Lower leg skin (tissue), 4 donors: ENCODE results near the gene REC114. TPM values are rescaled to one million over a fixed set of nuclear protein-coding genes. Genes with fewer than 3 reads are reported as not detected.

Experiments
- DNase-seq, 2 donors: peaks; one replicate each; pipeline ENCODE4 v3.0.0-alpha.2; 2019; ENCODE audit warnings: low spot score in 2 of 2
- H3K4me3 ChIP-seq: fragments of 200-600 bp; sonication (generic); 2 replicates; pipeline ENCODE4 v1.5.1; 2017; ENCODE audit warnings: mild to moderate bottlenecking, low read depth; ENCODE audit not compliant: poor library complexity, severe bottlenecking
- POLR2A ChIP-seq, 2 donors: fragments of 450-650 bp; IDR thresholded peaks; one replicate each; pipeline ENCODE4 v1.6.1; 2016 to 2017; ENCODE audit warnings: antibody characterized with exemption in 2 of 2, mild to moderate bottlenecking in 1 of 2, moderate library complexity in 1 of 2
- WGBS, 2 donors: methylation state at CpG; one replicate each; pipeline ENCODE4 v1.1.5; 2018; 5-methylcytosine and 5-hydroxymethylcytosine counted together
- intact Hi-C: fragments of 100-400 bp; cut with DNase I; formaldehyde crosslinking; loops from one replicate; pipeline ENCODE4 v1.15.0; 2023; ENCODE audit warnings: low total_unique reads
- total RNA-seq, 4 donors: library from RNA; depleted of rRNA; stranded (reverse); fragments of >200 nt; gene quantifications; one replicate each; pipeline ENCODE4 v1.1.0, GENCODE V29; 2016
- TF ChIP-seq, protein P1 (sequence below), 3 donors: fragments of 450-650 bp; IDR thresholded peaks; one replicate each; pipeline ENCODE4 v1.5.1; 2016; ENCODE audit warnings: antibody characterized with exemption in 3 of 3, mild to moderate bottlenecking in 3 of 3, moderate library complexity in 2 of 3

The REC114 gene
- total RNA-seq, 4 donors from 2014 or later = not detected

DNA sequence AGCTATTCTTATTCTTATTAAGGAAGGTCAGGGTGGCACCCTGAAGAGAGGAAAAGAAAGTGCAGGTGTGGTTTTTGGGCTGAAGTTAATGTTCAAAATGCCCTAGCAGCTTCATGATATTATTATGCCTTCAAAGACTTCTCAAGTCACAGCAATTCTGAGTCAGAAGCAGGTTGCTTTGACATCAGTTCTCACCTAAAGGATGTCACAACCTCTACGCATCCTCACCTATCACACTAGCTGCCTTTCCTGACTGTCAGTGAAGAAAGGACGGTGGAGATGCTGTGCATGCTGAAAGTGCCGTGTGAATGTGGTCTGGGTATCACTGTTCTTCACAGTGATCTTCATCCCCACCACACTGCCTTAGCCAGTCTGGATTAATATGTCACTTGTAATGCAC is 140.6 kb downstream of the REC114 start:
- TF ChIP-seq POLR2A (IDR thresholded peaks at IDR 0.05) = no peak
- TF ChIP-seq, protein P1, sequence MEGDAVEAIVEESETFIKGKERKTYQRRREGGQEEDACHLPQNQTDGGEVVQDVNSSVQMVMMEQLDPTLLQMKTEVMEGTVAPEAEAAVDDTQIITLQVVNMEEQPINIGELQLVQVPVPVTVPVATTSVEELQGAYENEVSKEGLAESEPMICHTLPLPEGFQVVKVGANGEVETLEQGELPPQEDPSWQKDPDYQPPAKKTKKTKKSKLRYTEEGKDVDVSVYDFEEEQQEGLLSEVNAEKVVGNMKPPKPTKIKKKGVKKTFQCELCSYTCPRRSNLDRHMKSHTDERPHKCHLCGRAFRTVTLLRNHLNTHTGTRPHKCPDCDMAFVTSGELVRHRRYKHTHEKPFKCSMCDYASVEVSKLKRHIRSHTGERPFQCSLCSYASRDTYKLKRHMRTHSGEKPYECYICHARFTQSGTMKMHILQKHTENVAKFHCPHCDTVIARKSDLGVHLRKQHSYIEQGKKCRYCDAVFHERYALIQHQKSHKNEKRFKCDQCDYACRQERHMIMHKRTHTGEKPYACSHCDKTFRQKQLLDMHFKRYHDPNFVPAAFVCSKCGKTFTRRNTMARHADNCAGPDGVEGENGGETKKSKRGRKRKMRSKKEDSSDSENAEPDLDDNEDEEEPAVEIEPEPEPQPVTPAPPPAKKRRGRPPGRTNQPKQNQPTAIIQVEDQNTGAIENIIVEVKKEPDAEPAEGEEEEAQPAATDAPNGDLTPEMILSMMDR (IDR thresholded peaks at IDR 0.05) = no peak
- intact Hi-C loops = no loop called here
- H3K4me3 ChIP-seq = no peak overlapping the region
- 94 to 97% methylated on average over 3 of the region's 3 CpGs for WGBS, 2 donors
- DNase-seq = no peak

DNA sequence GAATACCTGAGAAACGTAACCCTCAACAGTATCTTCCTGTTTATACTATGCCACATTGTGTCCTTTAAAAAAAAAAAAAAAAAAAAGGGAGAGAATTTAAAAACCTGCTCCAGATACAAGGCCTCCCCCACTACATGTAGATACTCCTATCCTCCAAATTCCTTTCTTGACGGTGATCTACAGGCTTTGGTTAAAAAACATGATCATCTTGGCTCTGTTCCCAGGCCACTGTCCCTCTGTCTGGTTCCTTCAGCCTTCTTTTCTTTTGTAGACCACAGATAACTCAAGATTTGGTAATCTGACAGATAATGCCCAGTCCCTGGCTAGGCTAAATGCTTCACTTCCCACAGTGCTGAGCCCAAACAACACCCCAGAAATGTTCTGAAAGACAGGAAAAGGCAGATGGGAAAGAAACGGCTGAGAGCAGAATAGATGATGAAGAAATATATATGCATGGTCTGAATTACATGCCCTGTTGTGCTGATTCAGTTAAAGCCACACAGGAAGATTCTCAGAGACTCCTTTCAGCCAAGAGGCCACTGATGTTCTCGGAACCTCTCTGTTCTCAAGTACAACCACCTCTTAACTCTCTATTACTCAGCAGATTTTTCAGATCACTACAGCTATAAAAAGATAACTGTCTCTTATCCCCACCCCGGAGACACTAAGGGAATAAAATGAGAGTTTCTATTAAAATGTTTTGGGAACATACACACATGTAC is 141.9 kb downstream of the REC114 start:
- intact Hi-C loops = no loop called here
- no peak for TF ChIP-seq POLR2A (IDR thresholded peaks at IDR 0.05)
- TF ChIP-seq, protein P1 (IDR thresholded peaks at IDR 0.05) = no peak
- H3K4me3 ChIP-seq = no peak overlapping the region
- WGBS, 2 donors = 58 to 63% methylated on average over 5 of the region's 5 CpGs
- no peak for DNase-seq

DNA sequence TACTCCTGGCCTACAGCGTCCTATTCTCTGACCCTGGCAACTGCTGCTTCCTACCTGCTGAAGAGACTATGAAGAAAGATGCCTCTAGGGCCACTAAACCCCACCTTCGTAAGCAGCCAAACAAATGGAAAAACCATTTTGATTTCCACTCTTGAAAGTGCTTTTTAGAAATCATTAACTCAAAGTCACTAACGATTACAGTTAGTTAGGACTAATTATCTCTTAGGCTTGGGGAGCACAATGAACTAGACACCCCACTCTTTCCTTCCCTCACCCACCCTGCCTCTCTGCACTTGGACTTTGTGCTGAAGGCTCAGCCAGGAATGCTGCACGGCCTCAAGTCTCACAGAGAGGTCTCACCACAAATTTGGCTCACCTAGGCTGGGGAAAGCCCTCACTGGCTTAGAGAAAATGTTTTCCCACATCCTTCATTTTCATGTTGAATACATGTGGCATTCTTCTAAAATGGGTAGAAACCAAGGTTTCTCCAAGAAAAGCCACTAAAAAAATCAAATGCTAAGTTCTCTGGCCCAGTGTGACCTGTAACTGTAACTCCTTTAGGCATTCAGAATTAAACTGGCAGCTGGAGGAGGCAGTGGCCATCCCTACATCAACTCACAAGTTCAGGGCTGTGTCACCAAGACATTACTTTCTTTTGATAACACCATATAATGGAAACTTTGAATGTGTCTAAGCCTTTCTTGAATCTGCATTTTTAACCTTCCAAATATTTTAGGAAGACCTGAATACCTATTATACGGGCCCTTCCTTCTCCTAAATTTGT is 143.1 kb downstream of the REC114 start:
- TF ChIP-seq POLR2A (IDR thresholded peaks at IDR 0.05) = no peak
- TF ChIP-seq, protein P1 (IDR thresholded peaks at IDR 0.05) = no peak
- WGBS, 2 donors = 84 to 86% methylated on average over 5 of the region's 5 CpGs
- intact Hi-C loops = no loop called here
- no peak overlapping the region for H3K4me3 ChIP-seq
- no peak for DNase-seq

GRCh38 chr15:73589766-73590165 is 146.8 kb downstream of the REC114 start:
- TF ChIP-seq, protein P1 (IDR thresholded peaks at IDR 0.05) = no peak
- TF ChIP-seq POLR2A (IDR thresholded peaks at IDR 0.05) = no peak
- intact Hi-C loops = no loop called here
- 92 to 97% methylated on average over 1 of the region's 1 CpG for WGBS, 2 donors
- H3K4me3 ChIP-seq = no peak overlapping the region
- DNase-seq = no peak

- DNase-seq = no peak
- intact Hi-C loops = no loop called here
- TF ChIP-seq, protein P1 (IDR thresholded peaks at IDR 0.05) = no peak
- no peak for TF ChIP-seq POLR2A (IDR thresholded peaks at IDR 0.05)
- WGBS, 2 donors = 94 to 97% methylated on average over 5 of the region's 5 CpGs
- H3K4me3 ChIP-seq = no peak overlapping the region
Measured at GRCh38 chr15:73590263-73590662, 147.3 kb downstream of the REC114 start.
